H1 (cell line): Measurements from ENCODE around the gene MID1. TPM values are rescaled to one million over a fixed set of nuclear protein-coding genes. Genes with fewer than 3 reads are reported as not detected.

ENCODE experiments used
- CTBP2 ChIP-seq: IDR thresholded peaks from 2 replicates; pipeline ENCODE4 v1.7.0; 2011; ENCODE audit warnings: borderline replicate concordance, mild to moderate bottlenecking, moderate library complexity, mixed read lengths, low read length; ENCODE audit not compliant: insufficient read depth, insufficient read length
- EZH2 ChIP-seq: fragments of 200-600 bp; sonication (generic); IDR thresholded peaks from 2 replicates; pipeline ENCODE4 v1.7.1; 2012; ENCODE audit warnings: low read depth, mild to moderate bottlenecking, moderate library complexity, low read length, inconsistent platforms; ENCODE audit not compliant: severe bottlenecking
- HDAC2 ChIP-seq, 2 experiments: fragments of 300-600 bp in 1 of 2; sonication (generic) in 1 of 2; IDR thresholded peaks; 2 replicates each; pipeline ENCODE4 v1.6.1; 2011 to 2012; ENCODE audit warnings: low read depth in 2 of 2, low read length in 2 of 2, mild to moderate bottlenecking in 2 of 2, moderate library complexity in 2 of 2, borderline replicate concordance in 1 of 2, inconsistent platforms in 1 of 2
- KDM1A ChIP-seq: fragments of 200-600, 300-600 bp; sonication (generic); IDR thresholded peaks from 2 replicates; pipeline ENCODE4 v1.7.1; 2016; ENCODE audit warnings: mild to moderate bottlenecking, low read length, borderline replicate concordance
- MAX ChIP-seq: IDR thresholded peaks from 2 replicates; pipeline ENCODE4 v1.6.1; 2012; ENCODE audit warnings: inconsistent platforms
- NANOG ChIP-seq: IDR thresholded peaks from 2 replicates; pipeline ENCODE4 v1.6.1; 2011; ENCODE audit warnings: low read length, low read depth, mild to moderate bottlenecking, inconsistent platforms; ENCODE audit not compliant: insufficient read depth, poor library complexity, severe bottlenecking
- RAD21 ChIP-seq, 2 experiments: IDR thresholded peaks in 1 of 2; conservative IDR thresholded peaks in 1 of 2; 2 replicates each; pipeline ENCODE4 v1.6.1; 2011; ENCODE audit warnings: low read depth in 2 of 2, low read length in 2 of 2, improper control_type of control experiment in 1 of 2, inconsistent platforms in 1 of 2, mild to moderate bottlenecking in 1 of 2, moderate library complexity in 1 of 2
- SAP30 ChIP-seq: fragments of 300-600 bp; sonication (generic); IDR thresholded peaks from 2 replicates; pipeline ENCODE4 v1.7.1; 2012; ENCODE audit warnings: low read length, moderate library complexity, mild to moderate bottlenecking, inconsistent platforms; ENCODE audit not compliant: insufficient read depth, insufficient replicate concordance
- SUZ12 ChIP-seq: fragments of 200-600 bp; sonication (generic); IDR thresholded peaks from 2 replicates; pipeline ENCODE4 v1.6.1; 2012; ENCODE audit warnings: mild to moderate bottlenecking, inconsistent platforms, low read length, moderate library complexity, mixed read lengths
- YY1 ChIP-seq: IDR thresholded peaks from 2 replicates; pipeline ENCODE4 v1.6.1; 2011; ENCODE audit warnings: low read depth, mild to moderate bottlenecking, low read length
- polyA plus RNA-seq, 7 experiments: library from polyadenylated mRNA; depleted of rRNA in 3 of 7; stranded (reverse) in 5 of 7; unstranded in 2 of 7; fragments of >200 nt in 5 of 7; fragments of 200-250 nt in 2 of 7; gene quantifications; 1 replicate in 5 of 7; 2 replicates in 1 of 7; 4 replicates in 1 of 7; pipeline versions ENCODE4 v1.2.1 to v1.2.3, GENCODE V29; 2011 to 2013; ENCODE audit warnings: missing spikeins in 2 of 7, mixed read lengths in 2 of 7
- total RNA-seq: library from RNA; stranded (reverse); fragmentation: NEBNext Ultra II Directional; extraction: Animal tissue kit (Norgen Biotek cat#: 25700); gene quantifications from 2 replicates; pipeline ENCODE4 v1.2.1, GENCODE V29; 2021
- TF ChIP-seq, protein P1 (sequence below): IDR thresholded peaks from 2 replicates; pipeline ENCODE4 v1.6.1; 2012; ENCODE audit warnings: low read length, inconsistent platforms

MID1 gene
- total and polyA plus RNA-seq, 2 of the 8 experiments (the other 6 are each of a cell fraction or from before 2014, with no cell fraction given): 12.9 to 54.3 TPM

- TF ChIP-seq SAP30: peak; percentile 41
- no peak for TF ChIP-seq RAD21 (IDR thresholded peaks at IDR 0.05 in 1 of 2, conservative IDR thresholded peaks at IDR 0.05 in 1 of 2; ENCODE audit: low read depth in 2 of 2, low read length in 2 of 2)
- peak; percentile 59; the same call in 1 of the 2 replicates for TF ChIP-seq MAX
- TF ChIP-seq KDM1A: no peak
- TF ChIP-seq EZH2: no peak
- TF ChIP-seq CTBP2: no peak
- no peak for TF ChIP-seq NANOG
- TF ChIP-seq, protein P1, sequence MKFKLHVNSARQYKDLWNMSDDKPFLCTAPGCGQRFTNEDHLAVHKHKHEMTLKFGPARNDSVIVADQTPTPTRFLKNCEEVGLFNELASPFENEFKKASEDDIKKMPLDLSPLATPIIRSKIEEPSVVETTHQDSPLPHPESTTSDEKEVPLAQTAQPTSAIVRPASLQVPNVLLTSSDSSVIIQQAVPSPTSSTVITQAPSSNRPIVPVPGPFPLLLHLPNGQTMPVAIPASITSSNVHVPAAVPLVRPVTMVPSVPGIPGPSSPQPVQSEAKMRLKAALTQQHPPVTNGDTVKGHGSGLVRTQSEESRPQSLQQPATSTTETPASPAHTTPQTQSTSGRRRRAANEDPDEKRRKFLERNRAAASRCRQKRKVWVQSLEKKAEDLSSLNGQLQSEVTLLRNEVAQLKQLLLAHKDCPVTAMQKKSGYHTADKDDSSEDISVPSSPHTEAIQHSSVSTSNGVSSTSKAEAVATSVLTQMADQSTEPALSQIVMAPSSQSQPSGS: no peak
- TF ChIP-seq SUZ12: no peak
- TF ChIP-seq YY1: no peak
- TF ChIP-seq HDAC2 (IDR thresholded peaks at IDR 0.05; ENCODE audit: borderline replicate concordance in 1 of 2, low read depth in 2 of 2, low read length in 2 of 2): no peak
Observed at GRCh38 chrX:10620121-10620699, at the start of gene MID1 (continued).
